22Rv1 (cell line): ENCODE data around the gene B4GALT5.

Experiments
- ZFX ChIP-seq: fragments of 450-650 bp; IDR thresholded peaks from 2 replicates; pipeline ENCODE4 v1.6.1; 2017; ENCODE audit warnings: antibody characterized with exemption, borderline replicate concordance
- TF ChIP-seq, protein P1 (sequence below): fragments of 450-650 bp; IDR thresholded peaks from 2 replicates; pipeline ENCODE4 v1.5.1; 2017; ENCODE audit warnings: mild to moderate bottlenecking

- TF ChIP-seq, protein P1, sequence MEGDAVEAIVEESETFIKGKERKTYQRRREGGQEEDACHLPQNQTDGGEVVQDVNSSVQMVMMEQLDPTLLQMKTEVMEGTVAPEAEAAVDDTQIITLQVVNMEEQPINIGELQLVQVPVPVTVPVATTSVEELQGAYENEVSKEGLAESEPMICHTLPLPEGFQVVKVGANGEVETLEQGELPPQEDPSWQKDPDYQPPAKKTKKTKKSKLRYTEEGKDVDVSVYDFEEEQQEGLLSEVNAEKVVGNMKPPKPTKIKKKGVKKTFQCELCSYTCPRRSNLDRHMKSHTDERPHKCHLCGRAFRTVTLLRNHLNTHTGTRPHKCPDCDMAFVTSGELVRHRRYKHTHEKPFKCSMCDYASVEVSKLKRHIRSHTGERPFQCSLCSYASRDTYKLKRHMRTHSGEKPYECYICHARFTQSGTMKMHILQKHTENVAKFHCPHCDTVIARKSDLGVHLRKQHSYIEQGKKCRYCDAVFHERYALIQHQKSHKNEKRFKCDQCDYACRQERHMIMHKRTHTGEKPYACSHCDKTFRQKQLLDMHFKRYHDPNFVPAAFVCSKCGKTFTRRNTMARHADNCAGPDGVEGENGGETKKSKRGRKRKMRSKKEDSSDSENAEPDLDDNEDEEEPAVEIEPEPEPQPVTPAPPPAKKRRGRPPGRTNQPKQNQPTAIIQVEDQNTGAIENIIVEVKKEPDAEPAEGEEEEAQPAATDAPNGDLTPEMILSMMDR = no peak
- TF ChIP-seq ZFX = no peak
Observed at GRCh38 chr20:49618289-49618688, 95.4 kb downstream of the B4GALT5 start.
